AG04450 (cell line): ENCODE data around the gene FRMD3. TPM values are rescaled to one million over a fixed set of nuclear protein-coding genes. Genes with fewer than 3 reads are reported as not detected.

Experiments
- CTCF ChIA-PET: fragments of 300-600, 350-600 bp; formaldehyde crosslinking; extraction: SDS; loops from one replicate; lab custom pipeline; 2022; ENCODE audit warnings: antibody characterized with exemption, inconsistent platforms; lab: Charles Lee
- POLR2A ChIA-PET: fragments of 350-600 bp; formaldehyde crosslinking; extraction: SDS; loops from one replicate; lab custom pipeline; 2021; ENCODE audit warnings: antibody characterized with exemption, inconsistent platforms; lab: Yijun Ruan, JAX
- DNase-seq: peaks from one replicate; pipeline ENCODE4 v3.0.0-alpha.2; 2011; ENCODE audit warnings: low read depth, low spot score
- H3K27ac ChIP-seq: one replicate; pipeline ENCODE4 v1.5.1; 2012; ENCODE audit warnings: low read depth, low read length, control low read depth
- H3K27me3 ChIP-seq: one replicate; pipeline ENCODE4 v1.6.0; 2012; ENCODE audit warnings: low read length; ENCODE audit not compliant: control insufficient read depth, insufficient read depth
- H3K4me3 ChIP-seq: 2 replicates; pipeline ENCODE4 v1.5.1; 2011; ENCODE audit warnings: mild to moderate bottlenecking, low read depth, low read length, control low read depth
- H3K9me3 ChIP-seq: 2 replicates; pipeline ENCODE4 v1.5.1; 2012; ENCODE audit warnings: low read length; ENCODE audit not compliant: control insufficient read depth, insufficient read depth
- CTCF ChIP-seq: IDR thresholded peaks from 2 replicates; pipeline ENCODE4 v1.5.1; 2011; ENCODE audit warnings: low read depth, low read length, control low read depth, inconsistent platforms
- polyA plus RNA-seq: library from polyadenylated mRNA; depleted of rRNA; stranded (reverse); fragments of >200 nt; gene quantifications from 2 replicates; pipeline ENCODE4 v1.2.3, GENCODE V29; 2011

The FRMD3 gene
- polyA plus RNA-seq, 1 experiment, result 0.10 TPM

GRCh38 chr9:83560169-83560826 lies 22.1 kb upstream of the FRMD3 start:
- ChIA-PET POLR2A (no interaction called here), CTCF (no interaction called here)
- Histone ChIP-seq H3K9me3 (no peaks in the 10 kb centered on the region), H3K27me3 (no peaks in the 10 kb centered on the region), H3K4me3 (no peak overlapping the region), H3K27ac (no peak overlapping the region)
- TF ChIP-seq CTCF, result no peak
- no peak for DNase-seq

GRCh38 chr9:83557771-83558170 lies 19.6 kb upstream of the FRMD3 start:
- Histone ChIP-seq H3K27ac (no peak overlapping the region), H3K27me3 (no peaks in the 10 kb centered on the region), H3K9me3 (no peaks in the 10 kb centered on the region), H3K4me3 (no peak overlapping the region)
- no peak for DNase-seq
- POLR2A ChIA-PET, result no interaction called here
- TF ChIP-seq CTCF, result no peak
- CTCF ChIA-PET, result no interaction called here

- ChIA-PET POLR2A (no interaction called here), CTCF (no interaction called here)
- Histone ChIP-seq H3K27me3 (no peaks in the 10 kb centered on the region), H3K4me3 (no peak overlapping the region), H3K27ac (no peak overlapping the region), H3K9me3 (no peaks in the 10 kb centered on the region)
- no peak for TF ChIP-seq CTCF
- no peak for DNase-seq
Measured at GRCh38 chr9:83557317-83557716, 19.1 kb upstream of the FRMD3 start.

GRCh38 chr9:83554278-83554677 lies 16.1 kb upstream of the FRMD3 start:
- Histone ChIP-seq H3K27ac (no peak overlapping the region), H3K9me3 (no peaks in the 10 kb centered on the region), H3K27me3 (no peaks in the 10 kb centered on the region), H3K4me3 (no peak overlapping the region)
- POLR2A ChIA-PET, result no interaction called here
- DNase-seq, result no peak
- CTCF ChIA-PET, result no interaction called here
- TF ChIP-seq CTCF, result no peak

GRCh38 chr9:83544002-83544698 lies 5.9 kb upstream of the FRMD3 start:
- TF ChIP-seq CTCF, result peak; percentile 55
- ChIA-PET POLR2A (no interaction called here), CTCF (interaction anchor here (0.6 to 3.5 kb wide), 6 partner anchors 9 to 324 kb away, joined by 3 to 27 read pairs (median 6); no protein-coding TSS in a partner anchor)
- Histone ChIP-seq H3K27ac (no peak overlapping the region), H3K4me3 (no peak overlapping the region), H3K9me3 (no peaks in the 10 kb centered on the region), H3K27me3 (peaks cover 2% of the 10 kb centered on the region)
- DNase-seq, result no peak
